ENCODE measurements around the gene ENAH.

GRCh38 chr1:225667362-225667761, 14.4 kb upstream of the ENAH start:
- no peak for TF ChIP-seq CTCF (IDR thresholded peaks at IDR 0.05 in 2 of 3, conservative IDR thresholded peaks at IDR 0.05 in 1 of 3; ENCODE audit: borderline replicate concordance in 1 of 3, insufficient read depth in 1 of 3, low read depth in 2 of 3, low read length in 2 of 3)
- TF ChIP-seq SIN3A (IDR thresholded peaks at IDR 0.05; ENCODE audit: low read depth): no peak
- no peak for TF ChIP-seq EZH2 (IDR thresholded peaks at IDR 0.05)
- no peak for TF ChIP-seq SRF (IDR thresholded peaks at IDR 0.05; ENCODE audit: low read depth)
- no peak for TF ChIP-seq POLR2AphosphoS5 (IDR thresholded peaks at IDR 0.05; ENCODE audit: low read depth, low read length)
- no peak for TF ChIP-seq RAD21 (IDR thresholded peaks at IDR 0.05; ENCODE audit: low read depth)
